Germinal center (tissue), 1 donor: ENCODE results near the gene RAB8B.
A peak's percentile ranks its signal among the peaks of the same experiment; 100 is the strongest.

Source experiments
- DNase-seq: peaks from one replicate; pipeline ENCODE4 v3.0.0; 2012; ENCODE audit warnings: mixed read lengths, low spot score

RAB8B gene

DNA sequence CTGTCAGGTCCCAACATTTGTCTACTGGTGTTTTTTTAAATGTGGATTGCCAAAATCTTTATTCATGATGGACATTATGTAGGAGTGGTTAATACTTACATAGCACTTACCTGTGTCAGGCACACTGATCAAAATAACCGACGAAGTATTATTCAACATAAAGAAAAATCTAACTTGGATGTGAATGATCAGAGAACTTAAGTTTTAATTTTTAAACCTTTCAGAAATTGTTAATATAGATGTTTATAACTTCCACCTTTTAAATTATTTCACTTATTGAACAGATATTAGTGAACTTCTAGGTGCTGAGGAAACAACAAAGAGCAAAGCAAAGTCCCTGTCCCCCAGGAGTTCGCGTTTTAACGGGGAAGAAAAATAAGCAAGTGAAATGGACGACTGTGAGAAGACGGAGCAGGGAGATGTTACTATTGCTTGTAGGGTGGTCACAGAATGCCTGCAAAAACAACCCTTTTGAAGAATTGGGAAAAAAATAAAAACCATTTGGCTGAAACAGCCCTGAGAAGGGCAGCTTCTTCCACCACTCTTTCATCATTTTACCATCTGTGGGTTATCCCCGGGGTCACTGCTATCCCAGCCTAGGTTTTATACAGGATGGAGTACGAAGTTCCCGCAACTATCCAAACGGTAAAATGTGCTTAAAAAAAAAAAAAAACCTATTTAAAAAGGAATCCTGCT, 87.1 kb downstream of the RAB8B start:
- DNase-seq = no peak

DNA sequence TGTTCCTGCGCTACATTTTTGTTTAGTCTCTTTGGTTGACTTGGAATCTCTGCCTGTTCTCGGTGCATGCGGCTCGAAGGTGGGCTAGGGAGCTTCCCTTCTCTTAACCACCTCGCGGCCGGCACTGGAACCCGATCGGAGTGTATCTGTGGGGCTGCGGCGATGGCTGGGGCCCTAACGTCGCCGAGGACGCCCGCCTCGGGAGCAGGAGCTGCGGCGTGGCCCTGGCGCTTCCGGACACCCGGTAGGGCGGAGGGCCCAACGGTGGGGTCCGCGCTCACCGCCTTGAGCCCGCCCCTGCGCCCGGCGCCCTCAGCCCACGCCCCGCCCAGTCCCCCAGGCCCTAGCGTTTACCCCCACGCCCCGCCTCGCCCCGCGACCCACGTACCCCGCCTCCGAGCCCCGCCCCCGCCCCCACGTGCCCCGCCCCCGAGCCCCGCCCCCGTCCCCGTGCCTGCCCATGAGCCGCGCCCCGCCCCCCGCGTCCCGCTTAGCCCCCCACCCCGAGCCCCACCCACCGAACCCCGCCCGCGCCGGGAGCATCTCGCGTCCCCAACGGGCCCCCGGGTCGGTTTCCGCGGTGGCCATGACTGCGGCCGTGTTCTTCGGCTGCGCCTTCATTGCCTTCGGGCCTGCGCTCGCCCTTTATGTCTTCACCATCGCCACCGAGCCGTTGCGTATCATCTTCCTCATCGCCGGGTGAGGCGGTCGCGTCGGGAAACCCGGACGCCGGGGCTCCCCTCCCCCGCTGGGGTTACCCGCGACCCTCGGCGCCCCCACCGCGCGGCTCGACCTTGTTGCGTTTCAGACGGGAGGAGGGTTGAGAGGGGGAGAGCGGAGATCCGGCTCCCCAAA, 87.9 kb downstream of the RAB8B start, which contains the start of gene APH1B:
TSS of gene APH1B (plus strand) at position 568 of the 855 bp plus-strand sequence. CDS start at position 587, 19 bp downstream.
- peak; percentile 88 for DNase-seq

DNA sequence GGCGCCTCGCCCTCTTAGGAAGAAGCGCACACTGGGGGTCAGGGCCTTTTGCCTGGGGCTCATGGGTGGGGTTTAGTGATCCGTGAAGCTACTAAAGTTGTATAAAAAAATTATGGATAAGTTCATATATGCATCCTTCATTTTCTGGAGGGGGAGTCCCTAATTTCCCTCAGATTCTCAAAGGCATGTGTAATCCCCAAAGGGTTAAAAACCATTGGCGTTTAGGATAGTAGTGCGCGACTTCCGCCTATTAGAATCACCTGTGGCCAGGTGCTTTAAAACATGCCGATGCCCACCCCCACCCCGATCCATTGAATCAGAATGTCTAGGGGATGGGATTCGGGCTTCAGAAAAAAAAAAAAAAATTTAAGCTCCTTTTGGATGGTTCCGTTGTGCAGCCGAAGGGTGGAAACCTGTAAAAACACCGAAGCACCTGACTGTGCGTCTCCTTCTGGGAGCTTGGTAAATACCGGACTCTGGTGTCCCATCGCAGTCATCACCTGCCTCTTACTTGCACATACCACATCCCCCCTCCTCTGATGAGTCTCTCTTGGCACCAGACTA, 88.6 kb downstream of the RAB8B start:
- DNase-seq = no peak

DNA sequence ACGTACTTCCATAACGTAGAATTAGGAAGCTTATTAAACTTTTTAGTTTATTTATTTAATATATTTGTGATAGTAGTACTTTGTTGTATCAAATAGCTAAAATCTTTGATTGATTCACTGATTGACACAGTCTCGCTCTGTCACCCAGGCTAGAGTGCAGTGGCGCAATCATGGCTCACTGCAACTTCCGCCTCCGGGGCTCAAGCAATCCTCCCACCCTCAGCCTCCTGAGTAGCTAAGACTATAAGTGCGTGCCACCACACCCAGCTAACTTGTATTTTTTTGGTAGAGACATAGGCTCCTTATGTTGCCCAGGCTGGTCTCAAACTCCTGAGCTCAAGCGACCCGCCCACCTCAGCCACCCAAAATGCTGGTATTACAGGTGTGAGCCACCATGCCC, 93.7 kb downstream of the RAB8B start:
- no peak for DNase-seq

DNA sequence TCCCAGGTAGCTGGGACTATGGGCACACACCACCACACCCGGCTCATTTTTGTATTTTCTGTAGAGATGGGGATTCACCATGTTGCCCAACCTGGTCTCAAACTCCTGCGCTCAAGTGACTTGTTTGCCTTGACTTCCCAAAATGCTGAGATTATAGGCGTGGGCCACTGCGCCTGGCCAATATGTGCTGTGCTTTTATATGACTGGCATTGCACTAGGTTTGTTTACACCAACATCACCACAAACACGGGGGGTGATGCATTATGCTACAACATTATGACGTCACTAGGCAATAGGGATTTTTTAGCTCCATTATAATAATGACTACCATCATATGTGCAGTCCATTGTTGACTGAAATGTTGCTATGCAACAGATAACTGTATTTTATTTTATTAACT, 94.9 kb downstream of the RAB8B start:
- no peak for DNase-seq

DNA sequence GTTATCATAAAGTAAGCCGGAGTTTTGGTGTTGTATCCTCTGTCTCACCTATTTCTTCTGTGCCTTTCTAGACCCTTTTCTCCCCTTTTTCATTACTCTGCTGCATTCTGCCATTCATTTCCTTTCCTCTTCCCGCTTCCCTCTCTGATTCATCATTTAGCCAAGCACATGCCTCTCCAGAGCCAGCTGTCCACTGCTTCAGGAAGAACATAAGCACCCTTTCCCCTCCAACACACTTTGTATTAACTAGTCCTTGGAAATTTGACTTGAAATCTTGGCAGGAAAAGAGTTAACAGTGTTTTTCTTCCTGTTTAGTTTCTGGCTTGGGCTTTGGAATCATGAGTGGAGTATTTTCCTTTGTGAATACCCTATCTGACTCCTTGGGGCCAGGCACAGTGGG, 97.7 kb downstream of the RAB8B start:
- no peak for DNase-seq

DNA sequence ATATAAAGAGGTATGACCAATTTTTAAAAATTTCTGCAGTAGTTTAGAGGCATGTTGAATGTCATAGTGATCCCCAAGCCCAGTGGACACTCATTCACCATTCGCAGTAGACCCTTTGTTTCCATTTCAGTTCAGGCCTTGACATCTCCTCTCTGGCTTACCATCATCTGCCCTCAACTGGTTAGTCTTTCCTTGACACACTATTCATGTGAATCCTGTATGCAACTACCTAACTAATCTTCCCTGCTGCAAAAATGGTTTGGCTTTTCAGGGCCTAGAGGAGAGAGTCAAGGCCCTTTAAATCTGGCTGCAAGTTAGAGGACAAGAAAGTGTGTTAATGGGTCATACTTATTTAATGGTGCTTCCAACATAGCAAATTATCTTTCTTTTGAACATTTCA, 98.9 kb downstream of the RAB8B start:
- no peak for DNase-seq

DNA sequence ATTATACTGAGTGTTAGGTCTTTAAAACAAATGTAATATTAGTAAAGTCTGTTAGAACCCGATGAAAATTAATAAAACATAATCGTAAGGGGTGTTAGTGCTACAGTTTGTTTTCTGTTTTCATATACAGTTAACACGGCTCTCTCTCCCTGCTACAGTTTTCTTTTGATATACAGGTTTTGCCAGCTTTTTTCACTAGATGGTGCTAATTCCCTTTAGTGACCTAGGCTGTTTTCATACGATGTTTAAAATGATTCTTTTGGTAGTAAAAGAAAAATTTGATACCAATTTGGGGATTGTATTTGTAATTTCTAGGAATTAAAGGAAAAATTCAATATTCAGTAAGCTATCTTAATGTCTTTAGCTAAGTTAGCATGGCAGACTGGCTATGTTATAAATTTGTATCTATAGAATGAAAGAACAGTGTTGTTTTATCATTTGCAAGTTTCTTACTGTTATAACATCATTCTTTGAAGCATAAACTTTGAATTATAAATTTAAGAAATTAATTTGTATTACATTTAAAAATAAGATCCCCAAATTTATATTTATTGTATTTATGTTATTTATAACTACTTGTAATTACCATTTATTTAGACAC, 99.5 kb downstream of the RAB8B start:
- DNase-seq = peak; percentile 54

DNA sequence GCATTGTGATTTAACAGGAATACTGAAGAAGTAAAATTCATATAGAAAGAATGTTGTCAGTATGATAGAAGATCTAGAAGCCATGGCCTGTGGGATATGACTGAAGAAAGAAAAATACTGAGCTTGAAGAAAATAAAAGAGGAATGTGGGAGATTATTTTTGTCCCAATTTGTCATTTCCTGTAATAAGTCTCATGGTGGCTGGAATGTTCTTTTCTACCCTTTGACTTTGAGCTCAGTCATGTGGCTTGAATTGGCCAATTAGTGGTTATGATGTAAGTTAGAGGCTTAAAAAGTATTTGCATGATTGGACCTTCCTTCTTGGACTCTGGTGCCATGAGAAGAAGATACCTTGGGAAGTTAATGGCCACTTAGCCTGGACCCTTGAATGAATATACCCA, 102.1 kb downstream of the RAB8B start:
- no peak for DNase-seq

DNA sequence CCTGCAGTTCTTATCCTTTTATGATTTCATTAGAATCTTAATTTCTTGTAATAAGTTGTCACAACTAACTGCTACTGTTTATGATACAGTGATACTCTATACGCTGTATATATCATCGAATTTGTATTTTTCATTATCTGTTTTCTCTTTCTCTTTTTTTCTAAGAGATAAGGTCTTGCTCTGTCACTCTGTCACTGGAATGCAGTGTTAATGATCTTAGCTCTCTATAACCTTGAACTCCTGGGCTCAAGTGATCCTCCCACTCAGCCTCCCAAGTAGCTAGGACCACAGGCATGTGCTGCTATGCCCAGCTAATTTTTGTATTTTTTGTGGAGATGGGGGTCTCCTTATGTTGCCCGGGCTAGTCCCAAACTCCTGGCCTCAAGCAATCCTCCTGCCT, 102.8 kb downstream of the RAB8B start:
- DNase-seq = no peak

DNA sequence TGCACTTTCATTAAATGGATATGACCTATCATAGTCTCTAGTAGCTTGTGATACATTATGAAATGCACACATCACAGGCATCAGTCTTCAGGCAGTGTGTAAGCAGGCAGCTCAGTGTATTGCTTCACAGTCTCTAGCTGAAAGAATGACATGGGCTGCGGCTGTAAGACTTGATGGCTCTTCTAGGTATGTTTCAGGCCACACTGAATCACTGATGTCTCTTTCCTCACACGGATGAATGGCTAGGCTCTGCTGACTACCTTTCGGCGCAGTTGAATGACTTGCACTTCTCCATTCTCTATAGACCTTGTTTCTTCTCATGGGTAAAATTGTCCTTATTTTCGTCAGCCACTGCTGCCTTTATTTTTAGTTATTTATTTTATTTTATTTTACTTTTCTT, 103.4 kb downstream of the RAB8B start:
- peak; percentile 37 for DNase-seq

DNA sequence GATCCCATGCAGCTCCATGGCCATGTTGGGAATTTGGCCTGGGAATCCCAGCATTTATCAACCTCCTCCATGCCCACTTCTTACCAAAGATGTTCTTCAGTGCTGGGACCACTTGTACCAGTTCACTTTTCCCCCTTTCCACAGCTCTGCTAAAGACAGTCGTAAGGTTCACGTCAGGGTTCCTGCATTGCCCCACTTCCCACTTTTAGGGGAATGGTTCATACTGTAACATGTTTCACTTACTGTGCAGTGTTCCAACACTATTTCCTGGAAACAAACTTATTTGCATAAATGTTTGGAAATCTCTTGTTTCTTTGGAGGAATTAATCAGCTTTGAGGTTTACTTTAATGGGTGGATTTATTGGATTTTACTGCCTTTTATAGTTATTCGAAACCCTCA, 105.0 kb downstream of the RAB8B start:
- DNase-seq = no peak

DNA sequence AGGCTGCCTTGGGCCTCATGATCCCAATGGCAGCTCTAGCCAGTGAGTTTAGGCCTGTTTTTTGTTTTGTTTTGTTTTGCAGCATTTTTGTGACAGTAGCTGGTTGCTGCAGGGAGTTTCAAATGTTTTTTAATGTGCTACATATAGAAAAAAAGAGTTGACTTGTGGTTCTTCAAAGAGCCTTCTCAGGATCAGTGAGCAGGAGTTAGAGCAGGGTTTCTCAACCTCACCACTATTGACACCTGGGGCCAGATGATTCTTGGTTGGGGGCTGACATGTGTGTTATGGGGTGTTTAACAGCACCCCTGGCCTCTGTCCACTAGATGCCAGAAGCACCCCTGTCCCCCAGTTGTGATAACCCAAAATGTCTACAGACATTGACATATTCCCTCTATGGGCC, 105.9 kb downstream of the RAB8B start:
- DNase-seq = no peak

DNA sequence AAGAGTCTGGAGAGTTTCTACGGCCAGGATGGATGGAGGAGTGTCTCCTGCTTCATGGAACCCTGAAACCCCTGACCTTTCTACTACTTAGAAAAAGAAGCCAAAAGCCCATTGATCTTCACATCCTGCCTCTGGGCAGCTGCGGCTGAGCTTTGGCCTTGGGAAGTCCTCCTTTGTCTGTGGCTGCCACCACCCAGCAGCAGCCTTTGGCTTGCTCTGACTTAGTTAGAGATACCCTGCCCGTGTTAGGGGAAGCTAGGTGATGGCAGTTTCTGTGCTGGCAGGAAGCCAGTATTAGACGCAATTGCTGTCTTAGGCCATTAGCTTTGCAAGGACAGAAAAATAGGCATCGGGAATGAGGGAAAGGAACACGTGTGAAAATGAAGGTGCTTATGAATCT, 106.8 kb downstream of the RAB8B start:
- no peak for DNase-seq

DNA sequence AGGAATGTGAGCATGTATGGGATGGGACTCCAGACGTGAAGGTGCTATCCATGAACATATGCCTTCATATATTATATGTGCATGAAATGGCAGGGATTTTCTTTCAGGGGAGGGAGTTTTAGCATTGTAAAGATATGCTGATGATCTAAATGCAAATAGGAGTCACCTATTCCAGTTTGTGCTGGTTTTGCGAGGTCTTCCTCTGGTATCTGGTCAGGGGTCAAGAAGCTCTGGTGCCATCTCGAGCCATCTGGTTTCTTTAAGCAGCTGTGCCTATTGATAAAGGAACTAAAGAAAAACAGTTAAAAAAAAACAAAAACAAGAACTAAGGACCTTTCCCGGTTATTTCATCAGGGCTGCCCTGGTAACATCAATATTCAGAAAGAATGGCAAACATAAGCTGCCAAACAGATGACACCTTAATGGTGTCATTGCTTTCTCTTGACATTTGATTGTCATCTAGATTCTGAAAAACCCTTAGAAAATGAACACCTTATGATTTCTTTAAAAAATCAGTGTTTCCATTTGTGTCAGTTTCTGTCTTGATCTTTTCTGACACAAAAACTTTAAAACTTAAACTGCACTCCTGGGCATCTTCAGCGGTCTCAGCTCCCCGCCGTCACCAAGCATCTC, 110.7 kb downstream of the RAB8B start:
- no peak for DNase-seq

DNA sequence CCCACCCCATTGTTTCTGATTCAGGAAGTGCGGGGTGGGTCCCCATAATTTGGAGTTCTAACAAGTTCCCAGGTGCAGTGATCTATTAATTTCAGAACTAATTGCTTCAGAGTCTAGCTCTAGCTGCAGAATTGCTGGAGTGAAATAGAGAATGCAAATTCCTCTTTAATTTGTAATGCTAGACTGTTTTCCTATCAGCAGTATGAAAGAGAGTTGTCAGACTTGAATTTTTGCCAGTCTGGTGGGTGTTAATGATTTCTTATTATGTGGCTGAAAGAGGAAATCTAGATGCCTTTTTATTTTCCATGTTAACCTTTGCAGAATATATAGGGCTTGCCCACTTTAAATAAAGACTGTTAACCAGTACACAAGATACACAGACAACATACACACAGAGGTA, 111.7 kb downstream of the RAB8B start:
- no peak for DNase-seq

DNA sequence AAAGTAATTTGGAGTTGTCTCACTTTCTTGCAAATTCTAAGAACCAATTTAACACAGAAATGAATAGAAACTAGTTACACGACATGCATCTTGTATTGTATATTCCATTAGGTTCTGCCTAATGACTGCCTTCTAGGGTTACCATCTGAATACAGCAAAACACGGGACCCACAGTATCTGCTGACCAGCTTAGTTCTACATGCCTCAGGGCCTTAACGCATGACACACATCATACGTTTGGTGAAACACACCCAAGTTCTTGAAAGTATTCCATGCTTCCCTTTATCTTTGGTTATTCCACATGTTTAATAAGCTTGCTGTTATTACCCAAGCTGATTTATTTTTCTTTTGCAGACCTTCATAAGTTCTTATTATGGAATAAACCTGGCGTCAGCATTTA, 115.9 kb downstream of the RAB8B start:
- no peak for DNase-seq

DNA sequence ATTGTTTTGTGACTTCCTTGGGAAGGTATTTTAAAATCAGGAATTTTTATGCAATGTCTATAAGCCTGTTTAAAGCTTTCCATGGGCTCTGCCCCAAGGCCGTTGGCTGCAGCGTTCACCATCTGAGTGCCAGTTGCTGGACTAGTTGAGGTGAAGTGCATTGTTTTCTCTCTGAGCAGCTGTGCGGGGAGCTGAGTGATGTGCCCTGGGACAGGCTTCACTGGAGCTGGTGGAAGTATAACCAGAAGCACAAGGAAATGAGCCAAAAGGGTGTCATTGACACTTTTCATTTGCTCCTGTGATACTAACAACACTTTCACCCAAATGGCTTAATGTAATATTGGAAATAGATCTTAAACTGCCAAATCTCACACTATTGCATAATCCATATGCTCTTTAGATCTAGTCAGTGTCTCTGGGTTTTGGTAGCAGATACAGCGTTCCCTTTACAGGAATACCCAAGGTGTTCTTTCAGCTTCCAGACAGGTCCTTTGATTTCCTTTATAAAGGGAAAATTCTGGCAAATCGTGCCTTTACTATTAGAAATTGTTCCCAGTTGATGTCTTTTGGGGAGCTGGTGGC, 117.2 kb downstream of the RAB8B start:
- DNase-seq = no peak

DNA sequence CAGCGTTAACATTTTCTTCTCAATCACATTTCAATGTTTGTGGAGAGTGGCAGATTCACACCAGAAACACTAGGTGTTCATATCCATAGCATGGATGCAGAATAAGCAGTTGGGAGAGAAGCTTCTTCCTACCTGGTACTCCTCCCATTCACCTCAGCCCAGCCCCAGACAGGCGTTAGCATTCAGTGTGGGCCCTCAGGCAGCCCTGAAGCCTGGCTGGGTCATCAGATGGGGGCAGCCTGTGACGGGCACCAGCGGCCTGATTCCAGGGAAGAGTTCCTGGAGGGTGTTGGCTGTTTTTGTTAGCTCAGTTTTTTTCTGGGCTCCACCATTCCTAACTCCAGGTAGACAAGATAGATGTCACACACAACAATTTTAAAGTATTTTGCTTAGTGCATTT, 119.1 kb downstream of the RAB8B start:
- no peak for DNase-seq

DNA sequence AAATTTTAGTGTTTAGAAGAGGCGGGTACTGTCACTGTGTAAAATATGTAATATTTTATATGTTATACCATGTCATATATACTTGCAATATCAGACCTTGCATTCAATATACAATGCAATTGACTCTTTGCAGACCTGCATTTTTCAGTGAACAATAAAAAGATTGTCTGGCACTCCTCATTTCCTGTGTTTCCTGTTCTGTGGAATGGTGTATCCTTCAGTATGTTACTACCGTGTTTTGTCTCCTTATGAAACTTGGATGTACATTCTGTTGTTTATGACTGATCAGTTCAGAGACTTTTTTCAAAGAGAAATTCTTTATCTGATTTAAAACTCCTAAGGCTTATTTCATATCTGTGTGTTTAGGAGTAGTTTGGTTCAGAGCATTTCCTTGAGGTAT, 119.5 kb downstream of the RAB8B start:
- DNase-seq = no peak

DNA sequence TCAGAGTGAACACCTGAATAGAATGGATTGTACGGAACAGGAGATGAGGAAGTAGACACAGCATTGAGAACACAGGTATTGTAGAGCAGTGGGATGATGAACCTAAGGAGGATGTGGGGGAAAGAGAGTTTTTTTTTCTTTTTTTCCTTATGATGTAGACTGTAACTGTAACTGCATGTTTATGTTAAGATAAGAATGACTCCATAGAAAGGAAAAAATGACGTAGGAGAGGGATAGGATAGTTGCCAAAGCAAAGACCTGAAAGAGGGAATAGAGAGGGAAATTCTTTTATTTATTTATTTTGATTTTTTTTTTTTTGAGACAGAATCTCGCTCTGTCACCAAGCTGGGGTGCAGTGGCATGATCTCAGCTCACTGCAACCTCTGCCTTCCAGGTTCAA, 121.2 kb downstream of the RAB8B start:
- no peak for DNase-seq

DNA sequence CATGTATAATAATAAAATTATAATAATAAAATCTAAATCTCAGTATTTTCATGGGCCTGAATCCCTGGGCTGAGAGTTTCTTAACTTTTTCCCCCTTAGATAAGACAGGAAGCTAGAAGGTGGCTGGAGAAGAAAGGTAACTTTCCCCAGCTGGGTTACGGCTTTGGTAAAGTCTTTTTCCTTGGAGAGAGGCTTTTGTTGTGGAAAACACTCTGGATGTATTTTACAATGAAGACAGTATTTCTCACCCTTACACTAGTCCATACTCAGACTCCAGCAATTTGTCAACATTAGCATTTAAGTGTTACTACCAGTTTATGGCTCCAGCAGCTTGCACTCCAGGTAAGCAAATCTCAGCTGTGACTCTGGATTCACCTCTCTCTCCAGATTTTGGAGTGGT, 122.9 kb downstream of the RAB8B start:
- no peak for DNase-seq
